Subcutaneous abdominal adipose tissue (tissue), 5 donors: ENCODE measurements around the gene SLC26A1.

ENCODE experiments used
- H3K27ac ChIP-seq: one replicate; pipeline ENCODE4 v1.7.0; 2013; ENCODE audit warnings: low read depth, mild to moderate bottlenecking, inconsistent platforms, low read length, moderate library complexity
- H3K27me3 ChIP-seq, 5 donors: one replicate each; pipeline ENCODE4 v1.7.0; 2013; ENCODE audit warnings: low read length in 5 of 5, inconsistent platforms in 1 of 5; ENCODE audit not compliant: control insufficient read depth in 5 of 5, insufficient read depth in 4 of 5
- H3K36me3 ChIP-seq, 5 donors: one replicate each; pipeline ENCODE4 v1.7.0; 2013; ENCODE audit warnings: low read length in 5 of 5; ENCODE audit not compliant: control insufficient read depth in 5 of 5, insufficient read depth in 5 of 5
- H3K4me1 ChIP-seq, 5 donors: one replicate each; pipeline ENCODE4 v1.7.0; 2013; ENCODE audit warnings: low read length in 5 of 5, mild to moderate bottlenecking in 3 of 5, moderate library complexity in 1 of 5; ENCODE audit not compliant: control insufficient read depth in 5 of 5, insufficient read depth in 5 of 5
- H3K4me3 ChIP-seq, 5 donors: one replicate each; pipeline ENCODE4 v1.7.0; 2013; ENCODE audit warnings: low read length in 5 of 5, low read depth in 1 of 5
- H3K9ac ChIP-seq, 5 donors: one replicate each; pipeline ENCODE4 v1.7.0; 2013; ENCODE audit warnings: low read length in 5 of 5, mild to moderate bottlenecking in 4 of 5, moderate library complexity in 3 of 5
- H3K9me3 ChIP-seq, 5 donors: one replicate each; pipeline ENCODE4 v1.7.0; 2013; ENCODE audit warnings: low read length in 5 of 5; ENCODE audit not compliant: control insufficient read depth in 5 of 5
- donor health status: healthy.
- donor health status: healthy.
- donor health status: healthy.
- donor health status: healthy.
- donor health status: healthy.

Gene SLC26A1

GRCh38 chr4:993111-994029 lies at the start of gene SLC26A1:
Gene SLC26A1 (minus strand): TSS chr4:993404. CDS start chr4:991703, 1,701 bp downstream.
- Histone ChIP-seq H3K27ac (no peak within 1 kb of the TSS), H3K36me3 (peaks cover 0 to 27% (median 20%) of the 10 kb centered on the region in 5 donors), H3K27me3 (peaks cover 14 to 18% (median 16%) of the 10 kb centered on the region in 5 donors), H3K9me3 (no peaks in the 10 kb centered on the region), H3K4me1 (peaks cover 0 to 23% (median 16%) of the 10 kb centered on the region in 5 donors), H3K9ac (peak within 1 kb of the TSS in 1 of 5 donors; percentile 64), H3K4me3 (peak within 1 kb of the TSS in 4 of 5 donors; percentile 16 to 48 (median 46))

GRCh38 chr4:1042352-1043055 lies 49.3 kb upstream of the SLC26A1 start:
- H3K4me3 ChIP-seq: no peak overlapping the region
- no peak overlapping the region for H3K27ac ChIP-seq
- H3K9ac ChIP-seq: no peak overlapping the region
- peaks cover 8 to 58% (median 53%) of the 10 kb centered on the region in 5 donors for H3K4me1 ChIP-seq
- no peaks in the 10 kb centered on the region for H3K36me3 ChIP-seq
- no peaks in the 10 kb centered on the region for H3K9me3 ChIP-seq
- peaks cover 14 to 42% (median 33%) of the 10 kb centered on the region in 5 donors for H3K27me3 ChIP-seq

GRCh38 chr4:1041936-1042330 lies 48.7 kb upstream of the SLC26A1 start:
- Histone ChIP-seq H3K27me3 (peaks cover 14 to 42% (median 33%) of the 10 kb centered on the region in 5 donors), H3K9me3 (no peaks in the 10 kb centered on the region), H3K4me1 (peaks cover 6 to 57% (median 47%) of the 10 kb centered on the region in 5 donors), H3K27ac (no peak overlapping the region), H3K36me3 (no peaks in the 10 kb centered on the region), H3K4me3 (peak overlapping the region in 1 of 5 donors; percentile 2), H3K9ac (no peak overlapping the region)

DNA sequence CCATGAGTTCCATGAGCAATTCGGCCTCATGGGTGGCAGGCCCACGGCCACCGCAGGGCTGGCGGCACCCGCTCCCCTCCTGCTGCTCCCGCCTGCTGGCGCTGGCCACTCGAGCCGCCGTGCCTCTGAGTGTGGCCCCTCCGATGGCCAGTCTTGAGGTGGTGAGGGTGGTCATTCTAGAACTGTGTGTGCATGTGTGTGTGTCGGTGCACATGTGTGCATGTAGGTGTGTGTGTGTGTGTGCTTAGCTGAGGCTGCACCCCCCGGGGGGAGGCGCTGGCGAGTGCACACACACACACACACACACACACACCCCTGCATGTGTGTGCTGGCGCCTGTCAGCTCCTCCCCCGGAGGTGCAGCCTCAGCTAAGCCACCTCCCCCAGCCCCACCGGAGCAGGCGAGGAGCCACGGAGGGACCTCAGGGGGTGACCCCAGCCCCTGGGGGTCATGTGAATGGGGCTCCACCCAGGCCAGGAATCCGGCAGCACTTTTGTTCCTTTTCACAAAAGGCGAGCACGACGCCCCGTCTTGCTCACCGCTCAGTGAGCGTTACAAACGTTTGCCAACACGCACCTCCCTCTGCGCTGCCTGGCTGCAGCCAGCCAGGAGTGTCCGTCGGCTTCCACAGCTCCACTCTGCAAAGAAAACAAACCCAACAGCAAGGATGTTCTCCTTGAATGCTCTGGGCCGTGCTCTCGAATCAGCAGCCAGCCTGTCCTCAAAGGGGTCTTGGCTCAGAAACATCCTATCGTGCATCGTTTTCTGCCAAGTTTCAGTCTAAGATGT lies 48.1 kb upstream of the SLC26A1 start:
- Histone ChIP-seq H3K9ac (no peak overlapping the region), H3K27ac (no peak overlapping the region), H3K27me3 (peaks cover 14 to 42% (median 33%) of the 10 kb centered on the region in 5 donors), H3K4me1 (peaks cover 6 to 55% (median 45%) of the 10 kb centered on the region in 5 donors), H3K9me3 (no peaks in the 10 kb centered on the region), H3K36me3 (no peaks in the 10 kb centered on the region), H3K4me3 (peak overlapping the region in 1 of 5 donors; percentile 2)

- Histone ChIP-seq H3K4me3 (no peak overlapping the region), H3K9ac (no peak overlapping the region), H3K27me3 (peaks cover 14 to 42% (median 33%) of the 10 kb centered on the region in 5 donors), H3K27ac (no peak overlapping the region), H3K4me1 (peaks cover 6 to 62% (median 48%) of the 10 kb centered on the region in 5 donors), H3K36me3 (no peaks in the 10 kb centered on the region), H3K9me3 (no peaks in the 10 kb centered on the region)
These were observed 47.3 kb upstream of the SLC26A1 start for GRCh38 chr4:1040344-1041146.

- Histone ChIP-seq H3K9ac (peak overlapping the region in 1 of 5 donors; percentile 25), H3K27ac (peak overlapping the region; percentile 46), H3K36me3 (no peaks in the 10 kb centered on the region), H3K4me1 (peaks cover 6 to 70% (median 51%) of the 10 kb centered on the region in 5 donors), H3K4me3 (no peak overlapping the region), H3K9me3 (no peaks in the 10 kb centered on the region), H3K27me3 (peaks cover 11 to 35% (median 25%) of the 10 kb centered on the region in 5 donors)
These were observed 46.5 kb upstream of the SLC26A1 start for GRCh38 chr4:1039493-1040343.

GRCh38 chr4:1038948-1039492 lies 45.8 kb upstream of the SLC26A1 start:
- Histone ChIP-seq H3K4me1 (peaks cover 6 to 70% (median 52%) of the 10 kb centered on the region in 5 donors), H3K27me3 (peaks cover 7 to 28% (median 18%) of the 10 kb centered on the region in 5 donors), H3K4me3 (no peak overlapping the region), H3K9me3 (no peaks in the 10 kb centered on the region), H3K36me3 (no peaks in the 10 kb centered on the region), H3K9ac (no peak overlapping the region), H3K27ac (peak overlapping the region; percentile 41)

DNA sequence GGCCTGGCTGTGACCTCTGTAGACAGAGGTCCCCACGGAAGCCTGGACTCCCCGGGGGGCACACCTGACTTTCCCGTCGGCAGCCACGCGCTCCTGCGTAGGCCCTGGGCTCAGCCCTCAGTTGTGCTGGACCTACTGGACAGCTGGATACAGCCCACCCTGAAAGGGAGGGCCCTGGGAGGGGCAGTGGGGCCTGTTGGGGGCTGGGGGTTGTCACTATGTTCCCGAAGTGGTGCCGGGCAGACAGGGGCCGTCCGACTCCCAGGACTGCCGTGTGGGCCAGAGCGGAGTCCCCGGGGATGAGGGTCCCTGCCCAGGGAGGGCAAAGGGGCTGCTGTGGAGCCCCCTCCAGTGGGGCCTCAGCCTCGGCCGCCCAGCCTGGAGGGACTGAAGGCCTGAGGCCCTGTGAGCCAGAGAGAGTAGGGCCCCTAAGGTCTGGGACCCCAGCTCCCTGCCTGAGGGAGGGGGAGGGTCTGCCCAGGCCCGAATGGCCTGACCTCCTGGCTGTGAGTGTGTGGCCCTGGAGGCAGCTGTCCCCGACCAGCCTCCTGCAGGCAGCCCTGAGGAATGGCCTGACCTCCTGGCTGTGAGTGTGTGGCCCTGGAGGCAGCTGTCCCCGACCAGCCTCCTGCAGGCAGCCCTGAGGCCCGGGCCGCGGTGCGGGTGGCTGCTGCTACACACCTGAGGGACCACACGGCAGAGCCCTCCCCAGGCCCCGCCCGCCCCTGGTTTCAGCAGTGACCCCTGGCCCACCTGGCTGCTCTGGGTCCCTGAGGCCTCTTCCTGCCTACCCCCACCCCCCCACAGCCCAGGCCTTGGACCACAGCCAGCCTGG lies 44.0 kb upstream of the SLC26A1 start:
- no peak overlapping the region for H3K27ac ChIP-seq
- no peak overlapping the region for H3K4me3 ChIP-seq
- H3K27me3 ChIP-seq: peaks cover 2 to 29% (median 11%) of the 10 kb centered on the region in 5 donors
- no peak overlapping the region for H3K9ac ChIP-seq
- H3K9me3 ChIP-seq: no peaks in the 10 kb centered on the region
- no peaks in the 10 kb centered on the region for H3K36me3 ChIP-seq
- peaks cover 3 to 75% (median 54%) of the 10 kb centered on the region in 5 donors for H3K4me1 ChIP-seq
